GM19351 (cell line): ENCODE measurements around the gene LRMDA.

Source experiments
- ATAC-seq: cut with Tn5 transposase; IDR thresholded peaks from one replicate; pipeline ENCODE4 v1.9.1; 2021; ENCODE audit warnings: mild to moderate bottlenecking, moderate library complexity; ENCODE audit not compliant: unreplicated experiment

LRMDA gene

GRCh38 chr10:75851580-75852345 is 420.3 kb downstream of the LRMDA start:
- no peak for ATAC-seq

GRCh38 chr10:75852851-75853484 is 421.5 kb downstream of the LRMDA start:
- no peak for ATAC-seq

- ATAC-seq: no peak
Measured at GRCh38 chr10:75857269-75857846, 425.9 kb downstream of the LRMDA start.

- no peak for ATAC-seq
Measured at GRCh38 chr10:75857896-75858295, 426.5 kb downstream of the LRMDA start.

GRCh38 chr10:75858339-75858738 is 426.9 kb downstream of the LRMDA start:
- no peak for ATAC-seq

- no peak for ATAC-seq
Measured at GRCh38 chr10:75859141-75859540, 427.7 kb downstream of the LRMDA start.

GRCh38 chr10:75860009-75860408 is 428.6 kb downstream of the LRMDA start:
- no peak for ATAC-seq

- ATAC-seq: no peak
Measured at GRCh38 chr10:75861582-75861981, 430.2 kb downstream of the LRMDA start.

- no peak for ATAC-seq
Measured at GRCh38 chr10:75862935-75863334, 431.5 kb downstream of the LRMDA start.

- no peak for ATAC-seq
Measured at GRCh38 chr10:75864717-75865116, 433.3 kb downstream of the LRMDA start.

- ATAC-seq: no peak
Measured at GRCh38 chr10:75865413-75866299, 434.2 kb downstream of the LRMDA start.

GRCh38 chr10:75866300-75866625 is 434.8 kb downstream of the LRMDA start:
- no peak for ATAC-seq

GRCh38 chr10:75866731-75867130 is 435.3 kb downstream of the LRMDA start:
- ATAC-seq: no peak

GRCh38 chr10:75868574-75868973 is 437.1 kb downstream of the LRMDA start:
- no peak for ATAC-seq

- no peak for ATAC-seq
Measured at GRCh38 chr10:75870039-75870645, 438.7 kb downstream of the LRMDA start.

- no peak for ATAC-seq
Measured at GRCh38 chr10:75875740-75876139, 444.3 kb downstream of the LRMDA start.

GRCh38 chr10:75876710-75877109 is 445.3 kb downstream of the LRMDA start:
- ATAC-seq: no peak

- no peak for ATAC-seq
Measured at GRCh38 chr10:75877877-75878276, 446.5 kb downstream of the LRMDA start.

GRCh38 chr10:75878586-75878985 is 447.2 kb downstream of the LRMDA start:
- ATAC-seq: no peak

GRCh38 chr10:75880031-75880775 is 448.8 kb downstream of the LRMDA start:
- ATAC-seq: no peak
